ENCODE results near the gene PAPPA2.

The PAPPA2 gene

DNA sequence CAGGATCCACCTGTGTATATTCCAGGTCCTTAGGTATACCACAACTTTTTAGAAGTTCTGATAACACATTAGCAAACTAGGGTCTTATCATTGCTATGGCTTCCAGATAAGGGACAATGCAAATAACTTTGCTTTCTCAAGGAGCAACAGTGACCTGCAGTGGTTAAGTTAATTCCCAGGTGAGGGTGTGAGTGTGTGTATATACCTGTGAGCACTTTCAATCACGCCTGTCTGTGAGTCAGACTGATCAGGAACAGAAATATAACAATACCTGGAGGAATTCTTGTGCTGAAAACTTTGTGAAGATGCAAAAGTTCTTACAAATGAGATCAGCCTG lies 317.0 kb downstream of the PAPPA2 start:
- in situ Hi-C loops (cut with MboI; ENCODE audit: low pct_unique_long_range_greater_than_20kb, low sequenced_read_pairs, unreplicated experiment): no loop called here
- DNase-seq (ENCODE audit: low spot score): no peak
- TF ChIP-seq, protein P1, sequence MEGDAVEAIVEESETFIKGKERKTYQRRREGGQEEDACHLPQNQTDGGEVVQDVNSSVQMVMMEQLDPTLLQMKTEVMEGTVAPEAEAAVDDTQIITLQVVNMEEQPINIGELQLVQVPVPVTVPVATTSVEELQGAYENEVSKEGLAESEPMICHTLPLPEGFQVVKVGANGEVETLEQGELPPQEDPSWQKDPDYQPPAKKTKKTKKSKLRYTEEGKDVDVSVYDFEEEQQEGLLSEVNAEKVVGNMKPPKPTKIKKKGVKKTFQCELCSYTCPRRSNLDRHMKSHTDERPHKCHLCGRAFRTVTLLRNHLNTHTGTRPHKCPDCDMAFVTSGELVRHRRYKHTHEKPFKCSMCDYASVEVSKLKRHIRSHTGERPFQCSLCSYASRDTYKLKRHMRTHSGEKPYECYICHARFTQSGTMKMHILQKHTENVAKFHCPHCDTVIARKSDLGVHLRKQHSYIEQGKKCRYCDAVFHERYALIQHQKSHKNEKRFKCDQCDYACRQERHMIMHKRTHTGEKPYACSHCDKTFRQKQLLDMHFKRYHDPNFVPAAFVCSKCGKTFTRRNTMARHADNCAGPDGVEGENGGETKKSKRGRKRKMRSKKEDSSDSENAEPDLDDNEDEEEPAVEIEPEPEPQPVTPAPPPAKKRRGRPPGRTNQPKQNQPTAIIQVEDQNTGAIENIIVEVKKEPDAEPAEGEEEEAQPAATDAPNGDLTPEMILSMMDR (IDR thresholded peaks at IDR 0.05; ENCODE audit: extremely low read depth, insufficient read depth, missing control alignments): no peak

DNA sequence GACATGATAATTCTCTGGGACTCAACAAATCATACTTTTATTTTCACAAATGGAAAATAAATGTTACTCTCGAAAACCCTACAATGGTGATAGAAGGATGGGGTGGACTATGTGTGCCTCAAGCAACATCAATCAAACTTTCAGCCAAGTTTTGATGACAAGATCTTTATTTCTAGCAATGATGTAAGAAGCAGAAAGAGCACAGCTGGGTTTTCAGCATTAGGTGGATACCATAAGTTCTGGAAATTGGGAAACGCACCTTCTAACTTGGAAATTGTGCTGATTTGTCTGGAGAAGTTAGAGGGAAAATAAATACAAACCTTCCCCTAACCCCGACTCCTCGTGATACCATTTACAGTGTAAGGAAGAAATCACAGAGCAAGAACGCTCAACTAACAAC lies 320.3 kb downstream of the PAPPA2 start:
- in situ Hi-C loops (cut with MboI; ENCODE audit: low pct_unique_long_range_greater_than_20kb, low sequenced_read_pairs, unreplicated experiment): no loop called here
- no peak for DNase-seq (ENCODE audit: low spot score)
- TF ChIP-seq, protein P1 (IDR thresholded peaks at IDR 0.05; ENCODE audit: extremely low read depth, insufficient read depth, missing control alignments): no peak

DNA sequence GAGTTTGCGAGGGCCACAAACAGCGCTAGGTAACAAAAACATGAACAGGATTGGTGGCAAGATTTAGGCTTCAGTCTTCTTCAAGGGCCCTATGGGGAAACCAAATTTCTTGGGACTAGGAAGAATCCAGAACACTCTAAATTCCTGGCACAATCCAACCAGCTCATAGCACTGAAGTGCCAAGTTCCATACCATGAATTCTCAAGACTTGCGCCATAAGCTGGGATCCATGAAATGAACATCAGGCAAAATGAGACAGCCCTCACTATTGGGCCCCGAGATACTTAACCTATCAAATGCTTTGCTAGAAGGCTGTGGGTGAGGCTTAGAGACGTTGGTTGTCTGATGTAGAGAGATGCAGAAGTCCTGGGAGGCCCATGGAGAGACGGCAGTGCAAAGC lies 322.1 kb downstream of the PAPPA2 start:
- DNase-seq (ENCODE audit: low spot score): no peak
- in situ Hi-C loops (cut with MboI; ENCODE audit: low pct_unique_long_range_greater_than_20kb, low sequenced_read_pairs, unreplicated experiment): no loop called here
- TF ChIP-seq, protein P1 (IDR thresholded peaks at IDR 0.05; ENCODE audit: extremely low read depth, insufficient read depth, missing control alignments): no peak

DNA sequence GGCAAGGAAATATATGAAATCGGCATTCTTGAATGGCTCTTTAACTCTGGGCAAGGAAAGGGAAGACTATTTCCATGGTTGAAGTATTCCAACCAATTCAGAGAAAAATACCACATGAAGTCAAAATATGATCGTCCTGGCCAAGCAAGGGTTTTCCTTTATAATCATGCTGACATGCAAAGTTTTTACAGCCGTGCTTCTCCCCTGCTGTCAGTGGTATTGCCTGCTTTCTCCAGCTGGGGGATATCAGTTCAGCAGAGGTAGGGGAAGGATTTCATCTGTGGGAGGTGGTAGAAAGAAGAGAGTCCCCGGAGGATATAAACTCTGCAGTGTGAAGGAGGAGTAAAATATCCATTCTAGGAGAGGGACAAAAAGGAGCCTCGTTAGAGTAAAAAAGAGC lies 322.8 kb downstream of the PAPPA2 start:
- in situ Hi-C loops (cut with MboI; ENCODE audit: low pct_unique_long_range_greater_than_20kb, low sequenced_read_pairs, unreplicated experiment): no loop called here
- TF ChIP-seq, protein P1 (IDR thresholded peaks at IDR 0.05; ENCODE audit: extremely low read depth, insufficient read depth, missing control alignments): no peak
- no peak for DNase-seq (ENCODE audit: low spot score)

DNA sequence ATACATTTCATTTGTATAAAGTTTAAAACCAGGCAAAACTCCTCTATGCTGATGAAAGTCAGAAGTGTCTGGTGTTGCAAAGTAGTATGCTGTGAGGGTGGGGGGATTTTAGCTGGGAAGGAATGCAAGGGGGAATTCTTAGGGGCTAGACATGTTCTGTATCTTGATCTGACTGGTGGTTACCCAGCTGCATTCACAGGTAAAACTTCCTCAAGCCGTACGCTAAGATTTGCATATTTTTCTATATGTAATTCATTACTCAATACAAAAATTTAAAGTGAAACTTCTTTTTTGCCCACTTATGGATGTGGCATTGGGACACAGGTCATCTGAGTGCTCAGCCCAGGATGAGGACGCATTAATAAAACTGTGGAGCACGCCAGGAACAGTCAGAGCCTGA lies 323.3 kb downstream of the PAPPA2 start:
- peak; percentile 7 for DNase-seq (ENCODE audit: low spot score)

DNA sequence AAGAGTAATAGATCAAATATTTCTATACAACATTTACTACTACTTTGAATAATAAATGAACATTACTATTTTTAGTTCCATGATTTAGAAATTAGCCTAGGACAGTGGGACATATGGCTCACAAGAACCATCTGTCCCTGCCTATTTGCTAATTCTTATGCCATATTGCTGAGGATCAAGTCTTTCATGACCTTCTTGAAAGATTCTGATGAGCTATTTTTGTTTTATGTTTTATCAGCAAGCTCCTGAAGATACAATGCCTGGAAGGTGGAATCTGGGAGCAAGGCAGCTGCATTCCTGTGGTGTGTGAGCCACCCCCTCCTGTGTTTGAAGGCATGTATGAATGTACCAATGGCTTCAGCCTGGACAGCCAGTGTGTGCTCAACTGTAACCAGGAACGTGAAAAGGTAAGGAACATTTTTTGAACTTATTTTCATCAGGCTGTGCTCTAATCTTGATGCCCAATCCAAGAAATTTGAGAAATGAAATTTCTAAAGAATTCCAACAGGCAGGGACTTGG lies 326.7 kb downstream of the PAPPA2 start:
- no peak for DNase-seq (ENCODE audit: low spot score)
- in situ Hi-C loops (cut with MboI; ENCODE audit: low pct_unique_long_range_greater_than_20kb, low sequenced_read_pairs, unreplicated experiment): no loop called here
- TF ChIP-seq, protein P1 (IDR thresholded peaks at IDR 0.05; ENCODE audit: extremely low read depth, insufficient read depth, missing control alignments): no peak

More for the DNA sequence above, 323.3 kb downstream of the PAPPA2 start:
- in situ Hi-C loops (cut with MboI; ENCODE audit: low pct_unique_long_range_greater_than_20kb, low sequenced_read_pairs, unreplicated experiment): no loop called here
- TF ChIP-seq, protein P1 (IDR thresholded peaks at IDR 0.05; ENCODE audit: extremely low read depth, insufficient read depth, missing control alignments): no peak

DNA sequence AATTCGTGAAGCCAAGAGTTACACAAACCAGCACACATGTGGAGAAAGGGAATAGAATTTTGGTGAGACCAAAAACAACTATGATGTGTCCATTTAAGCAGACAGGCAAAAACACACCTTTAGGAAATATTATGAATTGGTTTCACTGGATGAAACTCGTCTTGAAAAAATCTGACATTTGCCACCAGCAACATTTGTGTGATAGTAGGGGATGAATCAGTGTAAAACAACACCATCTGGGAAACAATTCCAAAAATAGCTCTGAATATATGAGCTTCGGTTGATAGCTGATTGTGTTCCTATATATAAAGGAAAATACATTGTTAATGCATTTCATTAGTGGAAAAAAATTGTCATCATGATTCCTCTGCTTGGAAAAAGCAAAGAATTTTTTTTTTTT lies 327.8 kb downstream of the PAPPA2 start:
- TF ChIP-seq, protein P1 (IDR thresholded peaks at IDR 0.05; ENCODE audit: extremely low read depth, insufficient read depth, missing control alignments): no peak
- DNase-seq (ENCODE audit: low spot score): no peak
- in situ Hi-C loops (cut with MboI; ENCODE audit: low pct_unique_long_range_greater_than_20kb, low sequenced_read_pairs, unreplicated experiment): no loop called here

All from GM13977 (cell line).